AG04449 (cell line): ENCODE results near the gene SDCBP2.

ENCODE experiments used
- CTCF ChIA-PET: fragments of 350-600 bp; formaldehyde crosslinking; extraction: SDS; loops from one replicate; lab custom pipeline; 2021; ENCODE audit warnings: antibody characterized with exemption; lab: Yijun Ruan, JAX
- POLR2A ChIA-PET: fragments of 400-600, 350-600 bp; formaldehyde crosslinking; extraction: SDS; loops from one replicate; lab custom pipeline; 2020; ENCODE audit warnings: antibody characterized with exemption, inconsistent platforms; lab: Yijun Ruan, JAX
- DNase-seq: peaks from one replicate; pipeline ENCODE4 v3.0.0-alpha.2; 2010; ENCODE audit warnings: low read depth, low spot score
- H3K4me3 ChIP-seq: 2 replicates; pipeline ENCODE4 v1.5.1; 2011; ENCODE audit warnings: low read depth, mild to moderate bottlenecking, control low read depth, low read length
- CTCF ChIP-seq: IDR thresholded peaks from one replicate; pipeline ENCODE4 v1.5.1; 2011; ENCODE audit warnings: mild to moderate bottlenecking, moderate library complexity, low read length, control low read depth, inconsistent platforms; ENCODE audit not compliant: insufficient read depth; ENCODE audit errors: missing control alignments

Gene SDCBP2

GRCh38 chr20:1266167-1266973 is 62.6 kb downstream of the SDCBP2 start, which contains the start of gene SNPH:
Gene SNPH (plus strand): TSS chr20:1266294. CDS start chr20:1296240, 29,946 bp downstream.
- POLR2A ChIA-PET: no interaction called here
- CTCF ChIA-PET: interaction anchor here (0.7 to 2.7 kb wide), 7 partner anchors 14 to 238 kb away, joined by 3 to 7 read pairs (median 4); no protein-coding TSS in a partner anchor
- H3K4me3 ChIP-seq: peak within 1 kb of the TSS; percentile 71
- TF ChIP-seq CTCF: no peak
- no peak for DNase-seq

- no peak for TF ChIP-seq CTCF
- ChIA-PET CTCF (interaction anchor here (0.6 to 2.7 kb wide), 3 partner anchors 14 to 47 kb away, joined by 3 to 7 read pairs (median 5); no protein-coding TSS in a partner anchor), POLR2A (no interaction called here)
- peak overlapping the region; percentile 71 for H3K4me3 ChIP-seq
- DNase-seq: no peak
These were observed 63.1 kb downstream of the SDCBP2 start for GRCh38 chr20:1265916-1266166.

GRCh38 chr20:1265226-1265915 is 63.6 kb downstream of the SDCBP2 start:
- TF ChIP-seq CTCF: no peak
- CTCF ChIA-PET: interaction anchor here (0.6 to 2.7 kb wide), 5 partner anchors 15 to 239 kb away, joined by 3 to 7 read pairs (median 4); no protein-coding TSS in a partner anchor
- peak overlapping the region; percentile 71 for H3K4me3 ChIP-seq
- DNase-seq: no peak
- POLR2A ChIA-PET: no interaction called here

GRCh38 chr20:1264727-1265126 is 64.2 kb downstream of the SDCBP2 start:
- ChIA-PET CTCF (interaction anchor here (1.3 to 1.5 kb wide), 2 partner anchors 51 to 239 kb away, joined by 3 to 4 read pairs; no protein-coding TSS in a partner anchor), POLR2A (no interaction called here)
- H3K4me3 ChIP-seq: no peak overlapping the region
- TF ChIP-seq CTCF: no peak
- no peak for DNase-seq

- DNase-seq: no peak
- POLR2A ChIA-PET: interaction anchor here (0.7 kb wide), 1 partner anchor 13 kb away, joined by 4 read pairs; no protein-coding TSS in a partner anchor
- H3K4me3 ChIP-seq: no peak overlapping the region
- CTCF ChIA-PET: interaction anchor here (1.3 kb wide), 1 partner anchor 240 kb away, joined by 3 read pairs; no protein-coding TSS in a partner anchor
- no peak for TF ChIP-seq CTCF
These were observed 65.1 kb downstream of the SDCBP2 start for GRCh38 chr20:1263853-1264252.
